ENCODE measurements around the gene PIP5K1B.

PIP5K1B gene

DNA sequence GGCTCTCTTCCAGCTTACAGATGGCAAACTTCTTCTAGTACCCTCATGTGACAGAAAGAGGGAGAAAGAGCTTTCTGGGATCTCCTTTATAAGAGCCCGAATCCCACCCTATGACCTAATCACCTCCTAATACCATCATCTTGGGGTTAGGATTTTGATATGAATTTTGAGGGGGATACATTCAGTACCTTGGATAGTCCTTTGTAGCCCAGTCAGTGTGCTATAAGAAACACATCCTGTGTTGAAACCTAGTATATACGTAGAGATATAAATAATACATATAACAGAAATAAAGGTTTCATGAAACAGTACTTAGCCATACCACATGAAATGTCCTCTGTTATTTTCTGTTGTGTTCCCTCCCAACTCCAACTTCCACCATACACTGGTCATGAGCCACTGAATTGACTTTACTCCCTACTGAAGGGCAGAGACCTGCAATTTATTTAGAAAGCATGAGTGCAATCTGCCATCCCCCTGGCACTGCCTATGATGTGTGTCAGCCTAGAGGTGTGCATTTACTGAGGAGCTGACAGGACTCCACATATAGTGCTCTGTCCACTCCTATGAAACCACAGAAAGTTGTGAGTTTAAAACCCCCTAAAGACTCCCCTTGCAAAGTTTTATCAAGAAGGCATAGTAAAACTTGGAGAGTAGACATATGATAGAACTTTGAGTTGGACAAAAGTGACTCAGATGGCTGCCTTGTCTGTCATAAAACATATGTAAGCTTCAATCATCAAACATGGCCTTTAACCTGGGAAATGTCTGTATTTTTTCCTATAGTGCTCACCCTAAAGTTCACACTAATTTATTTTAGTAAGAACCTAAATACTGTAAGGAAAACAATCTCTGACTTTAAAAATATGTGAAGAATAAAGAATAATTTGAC lies 12.8 kb downstream of the PIP5K1B start:
- H3K9me3 Mint-ChIP-seq, result no peaks in the 10 kb centered on the region
- peaks cover 20% of the 10 kb centered on the region for H3K27me3 Mint-ChIP-seq (ENCODE audit: low read depth)
- H3K27ac Mint-ChIP-seq, result no peak overlapping the region
- no peak overlapping the region for H3K4me3 Mint-ChIP-seq
- H3K4me1 Mint-ChIP-seq (ENCODE audit: low read depth), result no peaks in the 10 kb centered on the region
- H3K36me3 Mint-ChIP-seq (ENCODE audit: low read depth), result peaks cover 1% of the 10 kb centered on the region

- H3K27ac Mint-ChIP-seq, result no peak overlapping the region
- H3K4me3 Mint-ChIP-seq, result no peak overlapping the region
- peaks cover 21% of the 10 kb centered on the region for H3K27me3 Mint-ChIP-seq (ENCODE audit: low read depth)
- no peaks in the 10 kb centered on the region for H3K4me1 Mint-ChIP-seq (ENCODE audit: low read depth)
- peaks cover 3% of the 10 kb centered on the region for H3K9me3 Mint-ChIP-seq
- no peaks in the 10 kb centered on the region for H3K36me3 Mint-ChIP-seq (ENCODE audit: low read depth)
Measured at GRCh38 chr9:68719847-68720246, 14.8 kb downstream of the PIP5K1B start.

- peaks cover 21% of the 10 kb centered on the region for H3K27me3 Mint-ChIP-seq (ENCODE audit: low read depth)
- H3K27ac Mint-ChIP-seq, result no peak overlapping the region
- H3K36me3 Mint-ChIP-seq (ENCODE audit: low read depth), result no peaks in the 10 kb centered on the region
- no peaks in the 10 kb centered on the region for H3K4me1 Mint-ChIP-seq (ENCODE audit: low read depth)
- peaks cover 3% of the 10 kb centered on the region for H3K9me3 Mint-ChIP-seq
- no peak overlapping the region for H3K4me3 Mint-ChIP-seq
Measured at GRCh38 chr9:68720656-68721313, 15.7 kb downstream of the PIP5K1B start.

- H3K4me3 Mint-ChIP-seq, result no peak overlapping the region
- peaks cover 3% of the 10 kb centered on the region for H3K9me3 Mint-ChIP-seq
- peaks cover 19% of the 10 kb centered on the region for H3K27me3 Mint-ChIP-seq (ENCODE audit: low read depth)
- H3K36me3 Mint-ChIP-seq (ENCODE audit: low read depth), result no peaks in the 10 kb centered on the region
- H3K27ac Mint-ChIP-seq, result no peak overlapping the region
- no peaks in the 10 kb centered on the region for H3K4me1 Mint-ChIP-seq (ENCODE audit: low read depth)
Measured at GRCh38 chr9:68721666-68722330, 16.8 kb downstream of the PIP5K1B start.

DNA sequence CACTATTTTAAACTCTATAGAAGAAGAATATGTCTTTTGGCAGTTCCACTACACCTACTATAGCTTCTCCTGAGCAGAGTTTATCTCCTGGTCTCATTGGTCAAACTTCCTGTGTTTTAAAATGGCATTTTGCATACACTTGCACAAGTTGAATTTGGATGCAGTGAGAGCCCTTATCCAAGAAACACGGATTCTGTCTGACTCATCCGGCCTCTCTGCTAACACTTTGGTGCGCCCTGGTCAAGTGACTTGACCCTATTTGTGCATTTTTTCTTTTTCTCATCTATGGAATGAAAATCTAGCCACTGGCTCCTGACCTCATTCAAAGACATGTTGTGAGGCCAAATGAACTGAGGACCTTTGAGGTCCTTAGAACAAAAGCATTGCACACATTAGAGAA lies 20.0 kb downstream of the PIP5K1B start:
- Mint-ChIP-seq H3K27me3 (ENCODE audit: low read depth) (peaks cover 18% of the 10 kb centered on the region), H3K36me3 (ENCODE audit: low read depth) (no peaks in the 10 kb centered on the region), H3K27ac (no peak overlapping the region), H3K4me3 (no peak overlapping the region), H3K9me3 (peaks cover 3% of the 10 kb centered on the region), H3K4me1 (ENCODE audit: low read depth) (no peaks in the 10 kb centered on the region)

- H3K27me3 Mint-ChIP-seq (ENCODE audit: low read depth), result peaks cover 18% of the 10 kb centered on the region
- no peak overlapping the region for H3K4me3 Mint-ChIP-seq
Measured at GRCh38 chr9:68726489-68726888, 21.4 kb downstream of the PIP5K1B start.

DNA sequence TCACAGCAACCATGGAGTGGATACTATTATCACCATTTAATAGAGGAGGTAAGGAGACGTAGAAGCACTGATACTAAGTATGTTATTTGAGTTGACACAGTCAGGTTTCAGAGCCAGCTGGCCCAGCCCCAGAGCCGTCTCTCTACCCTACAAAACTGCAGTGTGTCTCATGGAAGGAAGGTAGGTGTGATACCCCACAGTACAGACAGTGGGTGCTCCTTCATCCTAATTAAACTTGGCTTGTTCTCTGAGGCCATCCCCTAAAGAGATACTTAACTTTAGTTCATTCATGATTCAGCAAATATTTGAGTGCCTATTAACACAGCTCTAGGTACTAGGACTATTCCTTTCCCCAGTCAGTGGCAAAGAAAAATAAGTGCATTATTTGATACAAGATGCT lies 22.6 kb downstream of the PIP5K1B start:
- peaks cover 26% of the 10 kb centered on the region for H3K27me3 Mint-ChIP-seq (ENCODE audit: low read depth)
- H3K4me3 Mint-ChIP-seq, result no peak overlapping the region
- peaks cover 3% of the 10 kb centered on the region for H3K9me3 Mint-ChIP-seq
- no peaks in the 10 kb centered on the region for H3K4me1 Mint-ChIP-seq (ENCODE audit: low read depth)
- H3K27ac Mint-ChIP-seq, result no peak overlapping the region
- H3K36me3 Mint-ChIP-seq (ENCODE audit: low read depth), result no peaks in the 10 kb centered on the region

More at GRCh38 chr9:68726489-68726888, 21.4 kb downstream of the PIP5K1B start:
- Mint-ChIP-seq H3K9me3 (peaks cover 3% of the 10 kb centered on the region), H3K27ac (no peak overlapping the region), H3K4me1 (ENCODE audit: low read depth) (no peaks in the 10 kb centered on the region), H3K36me3 (ENCODE audit: low read depth) (no peaks in the 10 kb centered on the region)

GRCh38 chr9:68728731-68729130 lies 23.7 kb downstream of the PIP5K1B start:
- Mint-ChIP-seq H3K27me3 (ENCODE audit: low read depth) (peaks cover 22% of the 10 kb centered on the region), H3K4me3 (no peak overlapping the region), H3K9me3 (peaks cover 3% of the 10 kb centered on the region), H3K4me1 (ENCODE audit: low read depth) (no peaks in the 10 kb centered on the region), H3K27ac (no peak overlapping the region), H3K36me3 (ENCODE audit: low read depth) (no peaks in the 10 kb centered on the region)

DNA sequence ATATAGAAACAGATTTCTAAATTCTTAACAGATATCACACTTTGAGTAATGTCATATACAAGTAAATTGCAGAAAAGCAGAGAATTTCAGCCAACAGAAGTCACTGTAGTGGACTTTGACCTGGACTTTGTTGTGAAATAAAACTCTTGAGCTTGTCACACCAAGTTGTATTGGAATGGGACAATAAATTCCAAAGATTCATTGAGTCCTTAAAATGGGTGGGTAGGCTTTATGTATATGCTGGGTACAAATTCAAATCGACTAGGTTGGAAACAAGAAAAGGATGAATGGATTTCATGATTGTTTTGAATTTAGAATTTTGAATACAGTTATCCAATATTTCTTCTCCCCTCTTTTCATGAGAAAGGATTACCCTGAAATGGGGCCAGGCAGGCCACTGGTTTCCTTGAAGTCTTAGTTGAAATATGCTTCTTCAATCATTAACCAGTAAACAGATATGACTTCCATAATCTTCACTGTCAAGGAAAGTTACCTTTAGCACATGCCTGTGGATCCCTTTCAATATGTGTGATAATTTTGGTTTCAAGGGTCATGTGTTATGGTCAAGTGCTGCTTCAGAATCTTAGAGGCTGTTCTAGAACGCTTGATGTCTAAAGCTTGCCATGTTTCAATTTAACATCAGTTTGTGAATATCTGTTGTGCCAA lies 25.7 kb downstream of the PIP5K1B start:
- Mint-ChIP-seq H3K4me1 (ENCODE audit: low read depth) (no peaks in the 10 kb centered on the region), H3K36me3 (ENCODE audit: low read depth) (no peaks in the 10 kb centered on the region), H3K27ac (no peak overlapping the region), H3K4me3 (no peak overlapping the region), H3K27me3 (ENCODE audit: low read depth) (peaks cover 22% of the 10 kb centered on the region), H3K9me3 (no peaks in the 10 kb centered on the region)

GRCh38 chr9:68731857-68732256 lies 26.8 kb downstream of the PIP5K1B start:
- no peaks in the 10 kb centered on the region for H3K36me3 Mint-ChIP-seq (ENCODE audit: low read depth)
- no peak overlapping the region for H3K4me3 Mint-ChIP-seq
- H3K27ac Mint-ChIP-seq, result no peak overlapping the region
- H3K27me3 Mint-ChIP-seq (ENCODE audit: low read depth), result peaks cover 21% of the 10 kb centered on the region
- H3K9me3 Mint-ChIP-seq, result no peaks in the 10 kb centered on the region
- no peaks in the 10 kb centered on the region for H3K4me1 Mint-ChIP-seq (ENCODE audit: low read depth)

DNA sequence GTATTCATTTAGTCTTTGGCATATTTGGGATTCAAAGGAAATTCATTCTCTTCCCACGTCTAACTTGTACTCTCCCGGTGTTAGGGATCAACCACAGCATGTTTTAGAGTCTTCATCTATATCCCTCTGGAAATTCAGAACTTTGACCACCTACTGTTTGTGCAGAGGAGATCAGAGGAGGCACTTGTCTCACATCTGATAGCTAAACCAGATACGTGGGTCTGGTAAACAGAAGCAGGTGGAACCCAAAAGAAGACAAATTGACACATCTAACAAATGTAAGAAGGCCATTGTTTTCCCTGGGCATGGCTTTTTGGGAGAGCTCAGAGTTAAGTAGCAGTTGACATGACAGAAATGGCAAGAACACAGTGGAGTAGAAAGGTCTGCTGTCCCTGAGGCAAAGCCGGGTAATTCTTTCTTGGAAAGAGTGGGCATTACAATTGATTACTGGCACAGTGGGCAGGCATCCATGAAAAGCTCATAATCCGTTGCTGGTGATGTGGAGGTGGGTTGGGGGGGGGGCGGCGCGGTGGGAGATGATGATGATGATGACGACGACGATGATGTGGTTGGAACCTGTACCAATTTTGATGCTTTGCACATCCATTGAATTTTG lies 27.5 kb downstream of the PIP5K1B start:
- Mint-ChIP-seq H3K4me1 (ENCODE audit: low read depth) (no peaks in the 10 kb centered on the region), H3K27ac (no peak overlapping the region), H3K36me3 (ENCODE audit: low read depth) (no peaks in the 10 kb centered on the region), H3K27me3 (ENCODE audit: low read depth) (peaks cover 21% of the 10 kb centered on the region), H3K4me3 (no peak overlapping the region), H3K9me3 (no peaks in the 10 kb centered on the region)

- Mint-ChIP-seq H3K4me3 (no peak overlapping the region), H3K9me3 (no peaks in the 10 kb centered on the region), H3K4me1 (ENCODE audit: low read depth) (no peaks in the 10 kb centered on the region), H3K36me3 (ENCODE audit: low read depth) (no peaks in the 10 kb centered on the region), H3K27ac (no peak overlapping the region), H3K27me3 (ENCODE audit: low read depth) (peaks cover 17% of the 10 kb centered on the region)
Measured at GRCh38 chr9:68733021-68733405, 28.0 kb downstream of the PIP5K1B start.

GRCh38 chr9:68738358-68738757 lies 33.3 kb downstream of the PIP5K1B start:
- Mint-ChIP-seq H3K4me1 (ENCODE audit: low read depth) (no peaks in the 10 kb centered on the region), H3K4me3 (no peak overlapping the region), H3K27me3 (ENCODE audit: low read depth) (peaks cover 16% of the 10 kb centered on the region), H3K9me3 (no peaks in the 10 kb centered on the region), H3K27ac (no peak overlapping the region), H3K36me3 (ENCODE audit: low read depth) (no peaks in the 10 kb centered on the region)

GRCh38 chr9:68739621-68740174 lies 34.7 kb downstream of the PIP5K1B start:
- H3K9me3 Mint-ChIP-seq, result no peaks in the 10 kb centered on the region
- H3K36me3 Mint-ChIP-seq (ENCODE audit: low read depth), result no peaks in the 10 kb centered on the region
- H3K27me3 Mint-ChIP-seq (ENCODE audit: low read depth), result peaks cover 16% of the 10 kb centered on the region
- no peak overlapping the region for H3K4me3 Mint-ChIP-seq
- H3K27ac Mint-ChIP-seq, result no peak overlapping the region
- H3K4me1 Mint-ChIP-seq (ENCODE audit: low read depth), result no peaks in the 10 kb centered on the region
